HL-60 (cell line): ENCODE data around the gene PHF11.

Source experiments
- DNase-seq, 2 experiments: peaks; one replicate each; pipeline ENCODE4 v3.0.0-alpha.2; 2010 to 2020; ENCODE audit warnings: low read depth in 1 of 2, low spot score in 1 of 2
- H3K27ac ChIP-seq: fragments of 250-450 bp; sonication (Bioruptor Pico); replicated peaks from 2 replicates; pipeline ENCODE4 v1.5.1; 2020; ENCODE audit warnings: mild to moderate bottlenecking, moderate library complexity
- H3K27me3 ChIP-seq: fragments of 250-450 bp; sonication (Bioruptor Pico); 2 replicates; pipeline ENCODE4 v1.5.1; 2021; ENCODE audit warnings: mild to moderate bottlenecking, moderate library complexity; ENCODE audit not compliant: insufficient read depth, poor library complexity, severe bottlenecking
- H3K4me3 ChIP-seq: replicated peaks from 2 replicates; pipeline ENCODE4 v1.5.1; 2011; ENCODE audit warnings: mild to moderate bottlenecking, control low read depth, low read length; ENCODE audit not compliant: insufficient read depth
- CTCF ChIP-seq: IDR thresholded peaks from one replicate; pipeline ENCODE4 v1.5.1; 2011; ENCODE audit warnings: low read length, control low read depth, inconsistent platforms; ENCODE audit not compliant: insufficient read depth
- GABPA ChIP-seq: IDR thresholded peaks from 2 replicates; pipeline ENCODE4 v1.6.1; 2012; ENCODE audit warnings: low read depth
- POLR2AphosphoS5 ChIP-seq: IDR thresholded peaks from 2 replicates; pipeline ENCODE4 v1.6.1; 2012; ENCODE audit warnings: low read depth
- REST ChIP-seq: IDR thresholded peaks from 2 replicates; pipeline ENCODE4 v1.6.1; 2012; ENCODE audit warnings: low read depth; ENCODE audit not compliant: insufficient replicate concordance
- SPI1 ChIP-seq: IDR thresholded peaks from 2 replicates; pipeline ENCODE4 v1.6.1; 2012; ENCODE audit warnings: low read depth, mild to moderate bottlenecking, borderline replicate concordance

PHF11 gene

GRCh38 chr13:49528161-49528560 lies 32.4 kb downstream of the PHF11 start:
- TF ChIP-seq POLR2AphosphoS5 (no peak), SPI1 (peak; percentile 67; the same call in 1 of the 2 replicates)
- H3K27me3 ChIP-seq = no peaks in the 10 kb centered on the region
- no peak overlapping the region for H3K4me3 ChIP-seq
- no peak for DNase-seq
- peak overlapping the region; percentile 25 for H3K27ac ChIP-seq

GRCh38 chr13:49530457-49530856 lies 34.7 kb downstream of the PHF11 start:
- TF ChIP-seq REST (no peak), SPI1 (peak; percentile 73; the same call in 1 of the 2 replicates), POLR2AphosphoS5 (peak; percentile 27; the same call in 1 of the 2 replicates)
- Histone ChIP-seq H3K27ac (peak overlapping the region; percentile 61), H3K4me3 (no peak overlapping the region), H3K27me3 (no peaks in the 10 kb centered on the region)
- DNase-seq = peak; percentile 70 to 87

GRCh38 chr13:49532593-49532992 lies 36.8 kb downstream of the PHF11 start:
- DNase-seq = no peak
- TF ChIP-seq GABPA = no peak
- no peak for TF ChIP-seq SPI1
- no peak for TF ChIP-seq POLR2AphosphoS5
- no peak for TF ChIP-seq REST
- TF ChIP-seq CTCF = no peak
- Histone ChIP-seq H3K4me3 (no peak overlapping the region), H3K27ac (no peak overlapping the region), H3K27me3 (no peaks in the 10 kb centered on the region)

- TF ChIP-seq REST = no peak
- no peak for TF ChIP-seq GABPA
- no peak for TF ChIP-seq POLR2AphosphoS5
- no peaks in the 10 kb centered on the region for H3K27me3 ChIP-seq
- DNase-seq = no peak
- H3K27ac ChIP-seq = no peak overlapping the region
- no peak overlapping the region for H3K4me3 ChIP-seq
Measured at GRCh38 chr13:49533011-49533410, 37.3 kb downstream of the PHF11 start.
